HepG2 (cell line): Measurements from ENCODE around the gene CHMP4B. TPM values are rescaled to one million over a fixed set of nuclear protein-coding genes. Genes with fewer than 3 reads are reported as not detected.

Experiments used
- CBX2 ChIP-seq, 2 experiments: fragments of 200-600 bp in 1 of 2; sonication (generic); formaldehyde crosslinking in 1 of 2; IDR thresholded peaks; 2 replicates each; pipeline versions ENCODE4 v1.7.0 to v1.8.1; 2018 to 2022; ENCODE audit warnings: low read depth in 2 of 2, low read length in 1 of 2, mild to moderate bottlenecking in 1 of 2, missing genetic modification reagents in 1 of 2
- DNMT1 ChIP-seq: sonication (generic); formaldehyde crosslinking; IDR thresholded peaks from 2 replicates; pipeline ENCODE4 v1.5.1; 2020; ENCODE audit warnings: mild to moderate bottlenecking, missing genetic modification reagents
- FOXC1 ChIP-seq: sonication (generic); formaldehyde crosslinking; IDR thresholded peaks from 2 replicates; pipeline ENCODE4 v1.8.0; 2022; ENCODE audit warnings: mild to moderate bottlenecking, missing genetic modification reagents, borderline replicate concordance
- HES4 ChIP-seq: sonication (generic); formaldehyde crosslinking; IDR thresholded peaks from 2 replicates; pipeline ENCODE4 v1.9.0; 2021; ENCODE audit warnings: mild to moderate bottlenecking, missing genetic modification reagents, borderline replicate concordance
- HOXA5 ChIP-seq: sonication (generic); formaldehyde crosslinking; IDR thresholded peaks from 2 replicates; pipeline ENCODE4 v1.4.0; 2020; ENCODE audit warnings: missing genetic modification reagents
- KAT7 ChIP-seq: IDR thresholded peaks from 2 replicates; pipeline ENCODE4 v1.6.1; 2018; ENCODE audit warnings: borderline replicate concordance, missing compliant biosample characterization
- NCOA1 ChIP-seq: sonication (generic); formaldehyde crosslinking; IDR thresholded peaks from 2 replicates; pipeline ENCODE4 v1.9.0; 2021; ENCODE audit warnings: missing genetic modification reagents
- NFAT5 ChIP-seq: sonication (generic); formaldehyde crosslinking; IDR thresholded peaks from 2 replicates; pipeline ENCODE4 v1.4.0; 2020; ENCODE audit warnings: missing genetic modification reagents
- NFRKB ChIP-seq: fragments of 450-650 bp; IDR thresholded peaks from 2 replicates; pipeline ENCODE4 v1.6.1; 2017
- PHF8 ChIP-seq: sonication (generic); formaldehyde crosslinking; IDR thresholded peaks from 2 replicates; pipeline ENCODE4 v1.5.0; 2020; ENCODE audit warnings: missing genetic modification reagents
- POLR2AphosphoS5 ChIP-seq: IDR thresholded peaks from 2 replicates; pipeline ENCODE4 v1.6.1; 2012; ENCODE audit warnings: low read depth, low read length
- SCMH1 ChIP-seq: sonication (generic); formaldehyde crosslinking; IDR thresholded peaks from 2 replicates; pipeline ENCODE4 v1.9.0; 2021; ENCODE audit warnings: missing genetic modification reagents, mild to moderate bottlenecking, borderline replicate concordance
- SKI ChIP-seq: fragments of 450-650 bp; IDR thresholded peaks from one replicate; pipeline ENCODE4 v1.6.1; 2018; ENCODE audit warnings: mild to moderate bottlenecking; ENCODE audit not compliant: partially characterized antibody
- SMARCC2 ChIP-seq: fragments of 450-650 bp; IDR thresholded peaks from 2 replicates; pipeline ENCODE4 v1.6.1; 2017; ENCODE audit warnings: antibody characterized with exemption, mild to moderate bottlenecking
- TP53 ChIP-seq: sonication (generic); formaldehyde crosslinking; conservative IDR thresholded peaks from 2 replicates; pipeline ENCODE4 v1.4.0; 2020; ENCODE audit warnings: missing genetic modification reagents
- ZBTB33 ChIP-seq: sonication (generic); formaldehyde crosslinking; IDR thresholded peaks from 2 replicates; pipeline ENCODE4 v1.4.0; 2020; ENCODE audit warnings: missing genetic modification reagents
- ZNF414 ChIP-seq: sonication (generic); formaldehyde crosslinking; IDR thresholded peaks from 2 replicates; pipeline ENCODE4 v1.5.0; 2020; ENCODE audit warnings: missing genetic modification reagents
- ZNF720 ChIP-seq: sonication (generic); formaldehyde crosslinking; IDR thresholded peaks from 2 replicates; pipeline ENCODE4 v1.4.0; 2020; ENCODE audit warnings: missing genetic modification reagents
- ZZZ3 ChIP-seq: sonication (generic); formaldehyde crosslinking; IDR thresholded peaks from 2 replicates; pipeline ENCODE4 v1.4.0; 2020; ENCODE audit warnings: missing genetic modification reagents, mild to moderate bottlenecking, borderline replicate concordance
- polyA plus RNA-seq, 8 experiments: library from polyadenylated mRNA; depleted of rRNA in 3 of 8; stranded (reverse) in 7 of 8; unstranded in 1 of 8; fragments of >200 nt; fragmentation: Illumina TruSeq in 4 of 8; extraction: Trizol in 4 of 8; gene quantifications; 2 replicates each; pipeline versions ENCODE4 v1.2.1 to v1.2.3, GENCODE V29; 2011 to 2016; ENCODE audit warnings: low read depth in 4 of 8, missing spikeins in 1 of 8, mixed read lengths in 1 of 8; ENCODE audit not compliant: insufficient read depth in 1 of 8
- total RNA-seq, 5 experiments: library from RNA; depleted of rRNA; stranded (reverse); fragments of >200 nt; fragmentation: Illumina TruSeq; extraction: Trizol; gene quantifications; 2 replicates each; pipeline ENCODE4 v1.2.3, GENCODE V29; 2016; ENCODE audit warnings: low read depth in 1 of 5
- TF ChIP-seq, protein P1 (sequence below): sonication (generic); formaldehyde crosslinking; IDR thresholded peaks from 2 replicates; pipeline ENCODE4 v1.4.0; 2020; ENCODE audit warnings: missing genetic modification reagents

Gene CHMP4B
- total and polyA plus RNA-seq, 2 of the 13 experiments (the other 11 are each of a cell fraction or from before 2014, with no cell fraction given) = 40.1 to 45.6 TPM

GRCh38 chr20:33810885-33811775 lies at the start of gene CHMP4B (continued):
- TF ChIP-seq ZBTB33 (peak; percentile 82; the same call in 1 of the 2 replicates), NFRKB (no peak), ZNF720 (CRISPR knock-in tag) (no peak), POLR2AphosphoS5 (peak; percentile 50; the same call in 1 of the 2 replicates), NFAT5 (no peak), TP53 (0 out of 2 replicates have a peak, but pooled peaks have one; percentile 38), ZNF414 (CRISPR knock-in tag) (no peak), SMARCC2 (no peak), ZZZ3 (CRISPR knock-in tag) (peak; percentile 95; the same call in 1 of the 2 replicates), FOXC1 (no peak; the same call in 1 of the 2 replicates), PHF8 (CRISPR knock-in tag) (peak; percentile 74), SKI (peak; percentile 83), CBX2 (IDR thresholded peaks at IDR 0.05; ENCODE audit: low read depth, low read length) (no peak), CBX2 (CRISPR knock-in tag; IDR thresholded peaks at IDR 0.05; ENCODE audit: low read depth) (no peak), HOXA5 (CRISPR knock-in tag) (peak; percentile 76; the same call in 1 of the 2 replicates), NCOA1 (CRISPR knock-in tag) (0 out of 2 replicates have a peak, but pooled peaks have one; percentile 71), DNMT1 (CRISPR knock-in tag) (peak; percentile 81; the same call in 1 of the 2 replicates), SCMH1 (CRISPR knock-in tag) (no peak), HES4 (CRISPR knock-in tag) (peak; percentile 71; the same call in 1 of the 2 replicates), KAT7 (CRISPR knock-in tag) (no peak; the same call in 1 of the 2 replicates)
- TF ChIP-seq, protein P1, sequence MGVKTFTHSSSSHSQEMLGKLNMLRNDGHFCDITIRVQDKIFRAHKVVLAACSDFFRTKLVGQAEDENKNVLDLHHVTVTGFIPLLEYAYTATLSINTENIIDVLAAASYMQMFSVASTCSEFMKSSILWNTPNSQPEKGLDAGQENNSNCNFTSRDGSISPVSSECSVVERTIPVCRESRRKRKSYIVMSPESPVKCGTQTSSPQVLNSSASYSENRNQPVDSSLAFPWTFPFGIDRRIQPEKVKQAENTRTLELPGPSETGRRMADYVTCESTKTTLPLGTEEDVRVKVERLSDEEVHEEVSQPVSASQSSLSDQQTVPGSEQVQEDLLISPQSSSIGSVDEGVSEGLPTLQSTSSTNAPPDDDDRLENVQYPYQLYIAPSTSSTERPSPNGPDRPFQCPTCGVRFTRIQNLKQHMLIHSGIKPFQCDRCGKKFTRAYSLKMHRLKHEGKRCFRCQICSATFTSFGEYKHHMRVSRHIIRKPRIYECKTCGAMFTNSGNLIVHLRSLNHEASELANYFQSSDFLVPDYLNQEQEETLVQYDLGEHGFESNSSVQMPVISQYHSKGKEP (CRISPR knock-in tag) = no peak
